Activated CD4-positive, CD25-positive, alpha-beta regulatory T cell treated with anti-CD3 and anti-CD28 coated beads, Interleukin-2, amount 50 U/mL, for 24 hours (primary cell): ENCODE measurements around the gene HECTD3.
"Not testable (repeated sequence)": the region's sequence is repeated elsewhere in the genome, so short reads cannot be mapped to it uniquely, and the experiment has no call there.

Source experiments
- ATAC-seq, 2 donors: fragments of 150-1000 bp; cut with Tn5 transposase; one replicate each; pipeline ENCODE4 v1.10.0; 2021; ENCODE audit warnings: mild to moderate bottlenecking in 1 of 2, moderate library complexity in 1 of 2

HECTD3 gene

DNA sequence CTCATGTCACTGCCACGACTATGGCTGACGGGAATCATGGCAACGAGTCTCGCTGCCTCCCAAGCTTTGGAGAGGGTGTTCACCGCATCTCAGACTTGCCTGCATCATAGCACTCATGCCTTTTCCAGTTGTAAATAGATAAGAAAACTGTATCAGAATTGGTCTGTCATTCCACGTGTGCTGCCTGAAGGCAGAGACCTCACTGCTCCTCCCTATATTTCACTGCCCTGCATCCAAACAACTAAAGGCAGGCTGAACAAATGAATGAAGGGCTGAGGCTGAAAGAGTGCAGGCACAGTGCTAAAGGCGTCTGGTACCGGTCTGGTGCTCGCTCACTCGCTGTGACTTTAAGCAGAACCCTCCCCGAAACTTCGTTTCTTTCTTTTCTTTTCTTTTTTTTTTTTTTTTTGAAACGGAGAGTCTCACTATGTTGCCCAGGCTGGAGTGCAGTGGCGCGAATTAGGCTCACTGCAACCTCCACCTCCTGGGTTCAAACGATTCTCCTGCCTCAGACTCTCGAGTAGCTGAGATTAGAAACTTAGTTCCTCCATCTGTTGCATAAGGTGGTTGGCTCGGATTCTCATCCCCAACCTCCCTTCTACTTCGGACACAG is 25.3 kb downstream of the HECTD3 start:
- ATAC-seq, result peak in 1 of 2 donors; percentile 1

DNA sequence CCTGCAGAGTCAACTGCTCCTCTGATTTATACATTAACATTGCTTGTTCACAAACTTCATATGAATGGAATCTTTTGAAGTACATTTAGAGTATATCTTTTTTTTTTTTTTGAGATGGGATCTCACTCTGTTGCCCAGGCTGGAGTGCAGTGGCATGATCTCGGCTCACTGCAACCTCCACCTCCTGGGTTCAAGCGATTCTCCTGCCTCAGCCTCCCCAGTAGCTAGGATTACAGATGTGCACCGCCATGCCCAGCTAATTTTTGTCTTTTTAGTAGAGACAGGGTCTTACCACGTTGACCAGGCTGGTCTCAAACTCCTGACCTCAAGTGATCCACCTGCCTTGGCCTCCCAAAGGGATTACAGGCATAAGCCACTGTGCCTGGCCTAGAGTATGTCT is 33.8 kb downstream of the HECTD3 start:
- ATAC-seq, result not testable (repeated sequence)

DNA sequence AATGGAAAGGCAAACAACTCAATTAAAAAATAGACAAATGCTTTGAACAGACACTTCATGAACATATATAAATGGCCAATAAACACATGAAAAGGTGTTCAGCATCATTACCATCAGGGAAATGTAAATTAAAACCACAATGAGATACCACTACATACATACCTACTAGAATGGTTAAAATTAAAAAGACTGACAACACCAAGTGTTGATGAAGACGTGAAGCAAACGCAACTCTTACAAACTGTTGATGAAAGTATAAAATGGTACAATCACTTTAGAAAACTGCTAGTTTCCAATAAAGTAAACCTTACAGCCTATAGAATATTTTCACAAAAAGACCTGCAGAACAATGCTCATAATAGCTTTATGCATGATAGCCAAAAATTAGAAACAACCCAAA is 34.9 kb downstream of the HECTD3 start:
- no peak for ATAC-seq

DNA sequence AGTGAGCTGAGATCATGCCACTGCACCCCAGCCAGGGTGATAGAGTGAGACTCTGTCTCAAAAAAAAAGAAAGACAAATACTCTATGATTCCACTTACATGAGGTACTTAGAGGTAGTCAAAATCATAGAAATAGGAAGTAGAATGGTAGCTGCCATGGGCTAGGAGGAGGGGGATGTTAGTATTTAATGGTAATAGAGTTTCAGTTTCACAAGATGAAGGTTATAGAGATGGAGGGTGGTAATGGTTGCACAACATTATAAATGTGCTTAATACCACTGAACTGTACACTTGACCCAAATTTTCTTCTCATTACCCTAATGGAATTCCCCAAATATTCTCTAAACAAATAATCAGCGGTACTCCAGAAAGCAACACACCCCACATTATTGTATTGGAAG is 37.5 kb downstream of the HECTD3 start:
- peak in 1 of 2 donors; percentile 33 for ATAC-seq

DNA sequence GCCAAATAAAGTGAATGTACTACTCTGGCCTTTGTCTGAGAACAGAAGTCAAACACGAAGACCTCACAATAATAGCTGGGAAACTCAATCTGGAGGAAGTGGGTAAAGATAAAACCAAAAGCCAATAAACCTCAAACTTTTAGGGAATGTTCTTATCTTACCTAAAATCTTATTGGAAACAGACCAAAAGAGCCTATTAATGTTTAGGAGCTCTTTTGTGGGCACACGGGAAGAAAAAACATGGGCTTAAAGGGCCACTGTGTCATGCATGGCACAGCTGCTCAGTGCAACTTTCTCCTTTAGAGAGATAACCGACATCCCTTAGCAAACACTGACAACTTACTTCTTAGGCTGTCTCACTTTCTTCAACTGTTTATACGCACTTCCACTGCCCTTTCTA is 40.8 kb downstream of the HECTD3 start:
- no peak for ATAC-seq

DNA sequence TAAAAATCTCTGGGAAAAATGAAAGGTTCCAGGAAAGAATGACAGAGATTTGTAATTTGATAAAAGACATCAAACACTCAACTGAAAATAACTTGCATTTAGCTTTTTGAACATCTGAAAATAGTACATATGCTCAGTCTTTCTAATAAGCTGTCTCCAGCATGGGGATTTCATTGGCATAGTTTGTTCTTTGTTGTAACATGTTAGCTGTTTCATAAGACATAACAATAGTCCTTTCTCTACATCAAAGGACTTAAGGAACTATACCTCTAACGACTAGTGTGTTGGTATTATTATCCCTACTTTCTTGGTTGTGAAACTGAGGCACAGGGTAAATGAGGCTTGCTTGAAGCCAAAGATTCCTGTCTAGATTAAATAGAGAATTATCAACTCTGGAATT is 46.7 kb downstream of the HECTD3 start:
- no peak for ATAC-seq

DNA sequence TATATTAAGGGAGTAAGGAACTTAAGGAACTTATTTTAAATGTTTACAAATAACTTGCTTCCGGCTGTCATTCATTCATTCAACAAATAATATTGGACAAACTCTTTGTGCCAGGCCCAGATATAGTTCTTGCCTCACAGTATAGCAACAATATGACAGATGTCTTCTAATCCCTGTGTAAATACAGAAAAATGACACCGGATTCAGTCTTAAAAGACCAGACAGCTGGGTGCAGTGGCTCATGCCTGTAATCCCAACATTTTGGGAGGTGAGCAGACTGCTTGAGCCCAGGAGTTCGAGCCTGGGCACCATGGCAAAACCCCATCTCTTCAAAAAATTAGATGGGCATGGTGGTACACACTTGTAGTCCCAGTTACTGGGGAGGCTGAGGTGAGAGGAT is 48.4 kb downstream of the HECTD3 start:
- ATAC-seq, result no peak

DNA sequence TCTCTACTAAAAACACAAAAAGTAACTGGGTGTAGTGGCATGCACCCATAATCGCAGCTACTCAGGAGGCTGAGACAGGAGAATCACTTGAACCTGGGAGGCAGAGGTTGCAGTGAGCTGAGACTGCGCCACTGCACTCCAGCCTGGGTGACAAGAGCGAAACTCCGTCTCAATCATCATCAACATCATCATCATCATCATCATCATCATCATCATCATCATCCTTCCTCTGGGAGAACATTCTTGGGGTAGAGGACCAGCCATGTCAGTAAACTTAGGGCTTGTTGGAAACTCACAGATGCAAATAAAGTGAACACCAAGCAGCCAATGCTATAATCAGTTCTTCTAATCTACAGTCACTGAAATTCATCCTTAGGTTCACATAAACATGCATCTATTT is 49.1 kb downstream of the HECTD3 start:
- ATAC-seq, result not testable (repeated sequence)

DNA sequence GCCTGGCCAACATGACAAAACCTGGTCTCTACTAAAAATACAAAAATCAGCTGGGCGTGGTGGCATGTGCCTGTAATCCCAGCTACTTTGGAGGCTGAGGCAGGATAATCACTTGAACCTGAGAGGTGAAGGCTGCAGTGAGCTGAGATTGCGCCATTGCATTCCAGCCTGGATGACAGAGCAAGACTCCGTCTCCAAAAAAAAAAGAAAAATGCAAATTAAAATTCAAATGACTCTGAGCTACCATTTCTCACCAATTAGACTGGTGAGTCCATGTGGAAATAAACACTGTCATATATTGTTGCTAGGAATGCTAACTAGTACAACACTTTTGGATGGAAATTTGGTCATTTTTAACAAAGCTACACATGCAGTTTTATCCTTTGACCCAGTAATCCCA is 53.6 kb downstream of the HECTD3 start:
- not testable (repeated sequence) for ATAC-seq

DNA sequence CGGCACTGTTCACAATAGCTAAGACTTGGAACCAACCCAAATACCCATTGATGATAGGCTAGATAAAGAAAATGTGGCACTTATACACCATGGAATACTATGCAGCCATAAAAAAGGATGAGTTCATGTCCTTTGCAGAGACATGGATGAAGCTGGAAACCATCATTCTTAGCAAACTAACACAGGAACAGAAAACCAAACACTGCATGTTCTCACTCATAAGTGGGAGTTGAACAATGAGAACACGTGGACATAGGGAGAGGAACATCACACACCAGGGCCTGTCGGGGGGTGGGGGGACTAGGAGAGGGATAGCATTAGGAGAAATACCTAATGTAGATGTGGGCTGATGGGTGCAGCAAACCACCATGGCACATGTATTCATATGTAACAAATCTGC is 55.0 kb downstream of the HECTD3 start:
- ATAC-seq, result not testable (repeated sequence)
